Neural cell (in vitro differentiated cells): Measurements from ENCODE around the gene LCLAT1. TPM values are rescaled to one million over a fixed set of nuclear protein-coding genes. Genes with fewer than 3 reads are reported as not detected.

ENCODE experiments used
- H2AFZ ChIP-seq: fragments of 200-600, 300-800 bp; sonication (generic), shearing (Covaris generic); 2 replicates; pipeline ENCODE4 v1.6.0; 2014; ENCODE audit warnings: low read depth, mild to moderate bottlenecking, antibody characterized with exemption, low read length, moderate library complexity
- H3F3A ChIP-seq: fragments of 200-600 bp; shearing (Covaris generic); 2 replicates; pipeline ENCODE4 v1.6.1; 2016; ENCODE audit warnings: mild to moderate bottlenecking, moderate library complexity, mixed read lengths, antibody characterized with exemption, low read length; ENCODE audit not compliant: insufficient read depth, poor library complexity, severe bottlenecking
- H3K27ac ChIP-seq: fragments of 200-600, 300-800 bp; sonication (generic), shearing (Covaris generic); 2 replicates; pipeline ENCODE4 v1.5.1; 2014; ENCODE audit warnings: mild to moderate bottlenecking, low read length, moderate library complexity
- H3K27me3 ChIP-seq: fragments of 300-800, 200-600 bp; sonication (generic), shearing (Covaris generic); 2 replicates; pipeline ENCODE4 v1.6.0; 2014; ENCODE audit warnings: mild to moderate bottlenecking, low read depth, low read length, moderate library complexity; ENCODE audit not compliant: insufficient read depth
- H3K36me3 ChIP-seq: fragments of 300-800, 200-600 bp; sonication (generic), shearing (Covaris generic); 2 replicates; pipeline ENCODE4 v1.5.1; 2014; ENCODE audit warnings: mild to moderate bottlenecking, antibody characterized with exemption, low read length, moderate library complexity; ENCODE audit not compliant: insufficient read depth
- H3K4me2 ChIP-seq: fragments of 300-800, 200-600 bp; sonication (generic), shearing (Covaris generic); 2 replicates; pipeline ENCODE4 v1.6.0; 2014; ENCODE audit warnings: mild to moderate bottlenecking, low read length
- H3K4me3 ChIP-seq: fragments of 300-800, 200-600 bp; sonication (generic), shearing (Covaris generic); 2 replicates; pipeline ENCODE4 v1.5.1; 2014; ENCODE audit warnings: mild to moderate bottlenecking, low read length, moderate library complexity
- H3K79me2 ChIP-seq: fragments of 200-600 bp; shearing (Covaris generic); replicated peaks from 2 replicates; pipeline ENCODE4 v1.6.0; 2014; ENCODE audit warnings: mild to moderate bottlenecking, low read length, moderate library complexity; ENCODE audit not compliant: insufficient read depth
- H3K9ac ChIP-seq: fragments of 300-800, 200-600 bp; sonication (generic), shearing (Covaris generic); 2 replicates; pipeline ENCODE4 v1.6.1; 2016; ENCODE audit warnings: mild to moderate bottlenecking, low read length, mixed read lengths
- H3K9me2 ChIP-seq: fragments of 200-600 bp; shearing (Covaris generic); 2 replicates; pipeline ENCODE4 v1.6.1; 2016; ENCODE audit warnings: mild to moderate bottlenecking, low read length, mixed read lengths; ENCODE audit not compliant: insufficient read depth
- H3K9me3 ChIP-seq: fragments of 200-600, 300-800 bp; sonication (generic), shearing (Covaris generic); 2 replicates; pipeline ENCODE4 v1.6.1; 2016; ENCODE audit warnings: mild to moderate bottlenecking, mixed run types, low read length, moderate library complexity, mixed read lengths
- H4K20me1 ChIP-seq: fragments of 200-600 bp; shearing (Covaris generic); 2 replicates; pipeline ENCODE4 v1.6.1; 2016; ENCODE audit warnings: mild to moderate bottlenecking, mixed run types; ENCODE audit not compliant: insufficient read depth
- CTCF ChIP-seq: fragments of 450-650 bp; IDR thresholded peaks from 2 replicates; pipeline ENCODE4 v1.5.1; 2014; ENCODE audit warnings: antibody characterized with exemption, mild to moderate bottlenecking, moderate library complexity; ENCODE audit not compliant: poor library complexity, severe bottlenecking
- EP300 ChIP-seq: fragments of 450-650 bp; conservative IDR thresholded peaks from 2 replicates; pipeline ENCODE4 v1.6.1; 2014; ENCODE audit warnings: antibody characterized with exemption, mild to moderate bottlenecking, moderate library complexity; ENCODE audit not compliant: poor library complexity, severe bottlenecking
- EZH2 ChIP-seq: fragments of 200-600, 300-800 bp; shearing (Covaris generic), sonication (generic); IDR thresholded peaks from 2 replicates; pipeline ENCODE4 v1.6.1; 2014; ENCODE audit warnings: antibody characterized with exemption, low read length, borderline replicate concordance, mild to moderate bottlenecking; ENCODE audit not compliant: insufficient read depth, poor library complexity, severe bottlenecking
- MXI1 ChIP-seq: fragments of 450-650 bp; conservative IDR thresholded peaks from 2 replicates; pipeline ENCODE4 v1.6.1; 2014; ENCODE audit warnings: antibody characterized with exemption, mild to moderate bottlenecking; ENCODE audit not compliant: poor library complexity, severe bottlenecking
- POLR2AphosphoS5 ChIP-seq: IDR thresholded peaks from 2 replicates; pipeline ENCODE4 v1.6.1; 2012
- RAD21 ChIP-seq: fragments of 450-650 bp; conservative IDR thresholded peaks from 2 replicates; pipeline ENCODE4 v1.6.1; 2014; ENCODE audit warnings: antibody characterized with exemption, mild to moderate bottlenecking, moderate library complexity
- REST ChIP-seq: IDR thresholded peaks from 2 replicates; pipeline ENCODE4 v1.6.1; 2012; ENCODE audit warnings: borderline replicate concordance
- SMC3 ChIP-seq: fragments of 450-650 bp; conservative IDR thresholded peaks from 2 replicates; pipeline ENCODE4 v1.6.1; 2014; ENCODE audit warnings: antibody characterized with exemption, mild to moderate bottlenecking, moderate library complexity; ENCODE audit not compliant: poor library complexity
- TAF1 ChIP-seq: IDR thresholded peaks from 2 replicates; pipeline ENCODE4 v1.6.1; 2012; ENCODE audit warnings: low read depth
- polyA plus RNA-seq: library from polyadenylated mRNA; depleted of rRNA; stranded (reverse); fragments of >200 nt; gene quantifications from 2 replicates; pipeline ENCODE4 v1.2.3, GENCODE V29; 2014

LCLAT1 gene
- polyA plus RNA-seq, 1 donor from 2014 or later: 5.8 TPM

GRCh38 chr2:30628341-30628740 is 181.3 kb downstream of the LCLAT1 start (continued):
- TF ChIP-seq RAD21 (no peak), SMC3 (no peak)

GRCh38 chr2:30629866-30630265 is 182.8 kb downstream of the LCLAT1 start:
- Histone ChIP-seq H3K4me2 (no peak overlapping the region), H3K9me3 (no peaks in the 10 kb centered on the region), H3F3A (no peaks in the 10 kb centered on the region), H3K79me2 (no peaks in the 10 kb centered on the region), H3K9me2 (no peaks in the 10 kb centered on the region), H3K27ac (no peak overlapping the region), H4K20me1 (no peaks in the 10 kb centered on the region), H3K36me3 (no peaks in the 10 kb centered on the region), H3K4me3 (no peak overlapping the region), H2AFZ (no peak overlapping the region), H3K9ac (no peak overlapping the region), H3K27me3 (no peaks in the 10 kb centered on the region)
- TF ChIP-seq EP300 (no peak), REST (no peak), CTCF (no peak), SMC3 (no peak), RAD21 (no peak), TAF1 (no peak), MXI1 (no peak), EZH2 (no peak), POLR2AphosphoS5 (no peak)

- no peak overlapping the region for H3K27ac ChIP-seq
- H3K9ac ChIP-seq: no peak overlapping the region
- H3K4me2 ChIP-seq: no peak overlapping the region
- H3F3A ChIP-seq: no peaks in the 10 kb centered on the region
- H4K20me1 ChIP-seq: no peaks in the 10 kb centered on the region
- no peak overlapping the region for H3K4me3 ChIP-seq
- TF ChIP-seq MXI1 (no peak), EZH2 (no peak), SMC3 (no peak), EP300 (no peak), TAF1 (no peak), RAD21 (no peak), REST (no peak)
- no peaks in the 10 kb centered on the region for H3K9me2 ChIP-seq
- H2AFZ ChIP-seq: no peak overlapping the region
- H3K9me3 ChIP-seq: no peaks in the 10 kb centered on the region
- no peaks in the 10 kb centered on the region for H3K36me3 ChIP-seq
- H3K27me3 ChIP-seq: no peaks in the 10 kb centered on the region
- no peaks in the 10 kb centered on the region for H3K79me2 ChIP-seq
Observed at GRCh38 chr2:30631051-30631671, 184.1 kb downstream of the LCLAT1 start.
